GM18873 (cell line): ENCODE measurements around the gene TMEM131L.
A peak's percentile ranks its signal among the peaks of the same experiment; 100 is the strongest.

Experiments
- ATAC-seq: cut with Tn5 transposase; IDR thresholded peaks from one replicate; pipeline ENCODE4 v1.9.1; 2021; ENCODE audit warnings: mild to moderate bottlenecking, moderate library complexity, moderate number of reproducible peaks; ENCODE audit not compliant: unreplicated experiment, low FRiP score

Gene TMEM131L

GRCh38 chr4:153676486-153676885, 210.3 kb downstream of the TMEM131L start:
- no peak for ATAC-seq

GRCh38 chr4:153676984-153677383, 210.8 kb downstream of the TMEM131L start:
- ATAC-seq = no peak

GRCh38 chr4:153679486-153679885, 213.3 kb downstream of the TMEM131L start:
- ATAC-seq = no peak

DNA sequence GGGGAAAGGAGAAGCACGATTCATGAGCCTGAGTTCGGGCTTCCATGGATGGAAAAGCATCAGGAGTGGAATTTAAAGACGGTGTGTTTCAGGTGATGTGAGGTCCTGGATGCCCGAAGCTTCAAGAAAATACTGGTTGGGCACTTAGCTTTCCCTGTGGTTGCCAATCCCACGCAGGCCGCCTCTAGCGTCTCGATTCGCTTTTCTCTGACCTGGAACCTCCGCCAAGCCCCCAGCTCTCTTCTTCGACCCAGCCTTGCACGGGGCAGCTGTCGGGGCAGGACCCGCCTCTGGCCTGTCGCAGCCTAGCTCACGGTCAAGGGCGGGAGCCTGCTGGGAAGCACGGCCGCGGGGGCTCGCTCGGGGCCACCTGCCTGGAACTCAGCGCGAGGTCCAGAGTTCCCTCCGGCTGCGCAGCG, 217.6 kb downstream of the TMEM131L start:
- no peak for ATAC-seq

DNA sequence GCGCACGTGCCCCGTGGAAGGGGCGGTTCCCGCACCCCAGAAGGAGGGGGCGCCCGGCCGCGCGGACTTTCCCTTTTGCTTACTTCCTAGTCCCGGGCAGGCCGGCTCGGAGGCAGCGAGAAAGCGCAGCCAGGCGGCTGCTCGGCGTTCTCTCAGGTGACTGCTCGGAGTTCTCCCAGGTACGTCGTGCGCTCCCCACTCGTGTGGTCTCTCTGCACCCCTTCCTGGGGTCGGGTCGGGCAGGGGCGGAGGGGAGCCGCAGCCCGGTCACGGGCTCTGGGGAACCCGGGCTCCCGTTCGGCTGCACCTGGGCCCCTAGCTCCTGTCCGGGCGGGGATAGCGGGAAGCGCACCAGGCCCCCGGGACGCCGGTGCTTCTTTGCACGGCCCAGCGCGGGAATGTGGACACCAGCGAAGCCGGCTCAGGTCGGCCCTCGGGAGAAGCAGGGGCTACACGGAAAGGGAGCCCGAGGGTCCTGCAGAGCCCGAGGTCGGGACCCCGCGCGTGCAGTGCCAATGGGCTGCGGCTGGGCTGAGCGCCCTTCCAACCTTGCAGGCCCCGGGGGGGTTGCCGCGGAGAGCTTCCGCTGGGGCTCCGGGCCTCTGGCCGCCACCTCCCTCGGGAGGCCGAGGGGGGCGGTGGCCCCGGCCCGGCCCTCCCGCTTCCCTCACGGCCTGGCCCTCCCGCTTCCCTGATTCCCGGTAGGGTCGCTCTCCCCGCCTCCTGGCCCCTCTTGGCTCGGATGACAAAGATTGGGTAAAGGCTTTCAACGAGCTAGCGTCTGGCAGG, 218.2 kb downstream of the TMEM131L start, which contains the start of gene TLR2:
TSS of gene TLR2 (plus strand) at position 99 of the 789 bp plus-strand sequence. CDS start 18,628 bp downstream, outside the sequence.
- peak; percentile 59 for ATAC-seq

- peak; percentile 18 for ATAC-seq
Observed at GRCh38 chr4:153684971-153685371, 218.8 kb downstream of the TMEM131L start.
